Skeletal muscle tissue (tissue), 4 donors: ENCODE measurements around the gene GSTM5. TPM values are rescaled to one million over a fixed set of nuclear protein-coding genes. Genes with fewer than 3 reads are reported as not detected.
"Not testable (repeated sequence)": the region's sequence is repeated elsewhere in the genome, so short reads cannot be mapped to it uniquely, and the experiment has no call there.

Source experiments
- H3K27ac ChIP-seq: one replicate; pipeline ENCODE4 v1.7.0; 2013; ENCODE audit warnings: mild to moderate bottlenecking, low read depth, low read length, inconsistent platforms
- H3K27me3 ChIP-seq, 3 donors: one replicate each; pipeline ENCODE4 v1.7.0; 2013; ENCODE audit warnings: low read length in 3 of 3; ENCODE audit not compliant: control insufficient read depth in 3 of 3, insufficient read depth in 3 of 3
- H3K36me3 ChIP-seq, 3 donors: one replicate each; pipeline ENCODE4 v1.7.0; 2013; ENCODE audit warnings: low read length in 3 of 3; ENCODE audit not compliant: control insufficient read depth in 3 of 3, insufficient read depth in 3 of 3
- H3K4me1 ChIP-seq, 3 donors: one replicate each; pipeline ENCODE4 v1.7.0; 2013; ENCODE audit warnings: low read length in 3 of 3, mild to moderate bottlenecking in 3 of 3; ENCODE audit not compliant: control insufficient read depth in 3 of 3, insufficient read depth in 3 of 3
- H3K4me3 ChIP-seq, 3 donors: one replicate each; pipeline ENCODE4 v1.7.0; 2013; ENCODE audit warnings: low read length in 3 of 3
- H3K9ac ChIP-seq, 3 donors: one replicate each; pipeline ENCODE4 v1.7.0; 2013; ENCODE audit warnings: low read length in 3 of 3, mild to moderate bottlenecking in 3 of 3, moderate library complexity in 2 of 3, low read depth in 1 of 3
- H3K9me3 ChIP-seq, 3 donors: one replicate each; pipeline ENCODE4 v1.7.0; 2013; ENCODE audit warnings: low read length in 3 of 3; ENCODE audit not compliant: control insufficient read depth in 3 of 3
- total RNA-seq: library from RNA; depleted of rRNA; stranded (reverse); fragments of >200 nt; gene quantifications from one replicate; pipeline ENCODE4 v1.2.3, GENCODE V29; 2014
- donor health status: Osteomylitis.

Gene GSTM5
- total RNA-seq, 1 donor from 2014 or later: 11.5 TPM

DNA sequence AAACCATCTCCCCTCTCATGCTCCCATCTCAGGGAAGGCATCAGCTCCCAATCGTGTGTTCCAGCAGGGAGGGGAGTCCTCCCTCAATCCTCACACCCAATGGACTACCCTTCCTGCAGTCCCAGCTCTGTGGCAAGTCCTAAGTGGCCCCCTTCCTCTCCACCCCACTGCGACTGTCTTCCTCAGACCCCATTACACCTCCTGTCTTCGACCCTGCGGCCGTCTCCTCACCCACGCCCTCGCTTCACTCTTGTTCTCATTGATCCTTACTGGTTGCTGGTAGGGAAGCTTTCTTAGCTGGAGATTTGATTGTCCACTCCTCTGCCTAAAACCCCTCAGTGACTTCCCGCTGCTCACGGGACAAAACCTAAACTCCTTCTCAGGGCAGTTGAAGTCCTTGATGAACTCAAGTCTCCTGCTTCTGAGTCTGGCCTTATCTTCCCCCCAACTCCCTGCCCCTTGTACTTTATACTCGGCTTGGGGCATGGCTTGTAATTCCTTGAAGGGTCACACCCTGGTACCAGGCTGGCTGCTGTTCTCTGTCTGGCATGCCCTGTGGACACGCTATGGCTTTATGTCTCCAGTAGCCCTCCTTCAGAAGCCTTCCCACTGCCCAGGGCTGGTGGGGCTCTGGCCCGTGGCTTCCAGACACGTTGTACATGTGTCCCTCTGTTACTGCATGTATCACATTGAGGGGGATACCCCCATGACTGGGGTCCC, 54.0 kb downstream of the GSTM5 start:
- Histone ChIP-seq H3K4me3 (no peak overlapping the region), H3K27ac (no peak overlapping the region), H3K4me1 (peaks cover 0 to 11% (median 0%) of the 10 kb centered on the region in 3 donors), H3K9ac (no peak overlapping the region), H3K36me3 (no peaks in the 10 kb centered on the region), H3K9me3 (no peaks in the 10 kb centered on the region), H3K27me3 (no peaks in the 10 kb centered on the region)

DNA sequence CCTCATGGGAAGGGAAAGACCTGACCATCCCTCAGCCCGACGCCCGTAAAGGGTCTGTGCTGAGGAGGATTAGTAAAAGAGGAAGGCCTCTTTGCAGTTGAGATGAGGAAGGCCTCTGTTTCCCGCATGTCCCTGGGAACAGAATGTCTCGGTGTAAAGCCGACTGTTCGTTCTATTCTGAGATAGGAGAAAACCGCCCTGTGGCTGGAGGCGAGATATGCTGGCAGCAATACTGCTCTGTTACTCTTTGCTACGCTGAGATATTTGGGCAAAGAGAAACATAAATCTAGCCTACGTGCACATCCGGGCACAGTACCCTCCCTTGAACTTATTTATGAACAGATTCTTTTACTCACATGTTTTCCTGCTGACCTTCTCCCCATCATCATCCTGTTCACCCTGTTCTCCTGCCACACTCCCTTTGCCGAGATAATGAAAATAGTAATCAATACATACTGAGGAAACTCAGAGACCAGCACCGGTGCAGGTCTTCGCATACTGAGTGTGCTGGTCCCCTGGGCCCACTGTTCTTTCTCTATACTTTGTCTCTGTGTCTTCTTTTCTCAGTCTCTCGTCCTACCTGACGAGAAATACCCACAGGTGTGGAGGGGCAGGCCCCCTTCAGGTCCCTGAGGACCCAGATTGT, 55.1 kb downstream of the GSTM5 start:
- H3K36me3 ChIP-seq, H3K27ac ChIP-seq, H3K9ac ChIP-seq, H3K27me3 ChIP-seq, H3K9me3 ChIP-seq, H3K4me3 ChIP-seq: not testable (repeated sequence)
- H3K4me1 ChIP-seq: peaks cover 0 to 11% (median 0%) of the 10 kb centered on the region in 3 donors

Other genes starting within 250 kb of the GSTM5 start
- gene SYPL2, start 245.7 kb upstream of the GSTM5 start, total RNA-seq: 38.6 TPM
- 3.1 TPM for gene ATXN7L2, start 228.3 kb upstream of the GSTM5 start, total RNA-seq
- gene CYB561D1, start 218.2 kb upstream of the GSTM5 start, total RNA-seq: 4.2 TPM
- 8.4 TPM for gene AMIGO1, start 202.5 kb upstream of the GSTM5 start, total RNA-seq
- gene GPR61, start 172.4 kb upstream of the GSTM5 start, total RNA-seq: 0.52 TPM
- 8.4 TPM for gene GNAI3, start 163.6 kb upstream of the GSTM5 start, total RNA-seq
- gene GNAT2, start 92.6 kb upstream of the GSTM5 start, total RNA-seq: not detected
- gene AMPD2, start 92.4 kb upstream of the GSTM5 start, total RNA-seq: 34.4 TPM
- gene GSTM4, start 56.2 kb upstream of the GSTM5 start, total RNA-seq: 10.4 TPM
- 32.9 TPM for gene GSTM2, start 44.2 kb upstream of the GSTM5 start, total RNA-seq
- 16.7 TPM for gene GSTM1, start 24.4 kb upstream of the GSTM5 start, total RNA-seq
- 24.5 TPM for gene GSTM3, start 28.8 kb downstream of the GSTM5 start, total RNA-seq
- gene EPS8L3, start 51.7 kb downstream of the GSTM5 start, total RNA-seq: not detected
- gene CSF1, start 198.6 kb downstream of the GSTM5 start, total RNA-seq: 7.3 TPM